Astrocyte (in vitro differentiated cells and primary cell): ENCODE results near the gene KMT5C.

ENCODE experiments used
- EZH2 ChIP-seq: IDR thresholded peaks from 2 replicates; pipeline ENCODE4 v1.6.1; 2012; ENCODE audit warnings: mild to moderate bottlenecking, low read length, inconsistent platforms; ENCODE audit not compliant: insufficient read depth
- TF ChIP-seq, protein P1 (sequence below): IDR thresholded peaks from 2 replicates; pipeline ENCODE4 v1.5.1; 2011; ENCODE audit warnings: low read depth, mild to moderate bottlenecking, inconsistent platforms, low read length, moderate library complexity; ENCODE audit not compliant: insufficient read depth

GRCh38 chr19:55391191-55391670 is 51.6 kb downstream of the KMT5C start:
- TF ChIP-seq, protein P1, sequence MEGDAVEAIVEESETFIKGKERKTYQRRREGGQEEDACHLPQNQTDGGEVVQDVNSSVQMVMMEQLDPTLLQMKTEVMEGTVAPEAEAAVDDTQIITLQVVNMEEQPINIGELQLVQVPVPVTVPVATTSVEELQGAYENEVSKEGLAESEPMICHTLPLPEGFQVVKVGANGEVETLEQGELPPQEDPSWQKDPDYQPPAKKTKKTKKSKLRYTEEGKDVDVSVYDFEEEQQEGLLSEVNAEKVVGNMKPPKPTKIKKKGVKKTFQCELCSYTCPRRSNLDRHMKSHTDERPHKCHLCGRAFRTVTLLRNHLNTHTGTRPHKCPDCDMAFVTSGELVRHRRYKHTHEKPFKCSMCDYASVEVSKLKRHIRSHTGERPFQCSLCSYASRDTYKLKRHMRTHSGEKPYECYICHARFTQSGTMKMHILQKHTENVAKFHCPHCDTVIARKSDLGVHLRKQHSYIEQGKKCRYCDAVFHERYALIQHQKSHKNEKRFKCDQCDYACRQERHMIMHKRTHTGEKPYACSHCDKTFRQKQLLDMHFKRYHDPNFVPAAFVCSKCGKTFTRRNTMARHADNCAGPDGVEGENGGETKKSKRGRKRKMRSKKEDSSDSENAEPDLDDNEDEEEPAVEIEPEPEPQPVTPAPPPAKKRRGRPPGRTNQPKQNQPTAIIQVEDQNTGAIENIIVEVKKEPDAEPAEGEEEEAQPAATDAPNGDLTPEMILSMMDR: no peak
- TF ChIP-seq EZH2: no peak
